GM23248 (cell line): Measurements from ENCODE around the gene APOD.

Source experiments
- EZH2 ChIP-seq: fragments of 200-600 bp; sonication (generic); IDR thresholded peaks from 2 replicates; pipeline ENCODE4 v1.6.1; 2018; ENCODE audit warnings: antibody characterized with exemption, mild to moderate bottlenecking; ENCODE audit not compliant: insufficient read depth, poor library complexity, severe bottlenecking
- EZH2phosphoT487 ChIP-seq: fragments of 200-600 bp; sonication (generic); IDR thresholded peaks from 2 replicates; pipeline ENCODE4 v1.6.1; 2018; ENCODE audit warnings: antibody characterized with exemption, moderate library complexity, mild to moderate bottlenecking, low read depth; ENCODE audit not compliant: insufficient read depth

DNA sequence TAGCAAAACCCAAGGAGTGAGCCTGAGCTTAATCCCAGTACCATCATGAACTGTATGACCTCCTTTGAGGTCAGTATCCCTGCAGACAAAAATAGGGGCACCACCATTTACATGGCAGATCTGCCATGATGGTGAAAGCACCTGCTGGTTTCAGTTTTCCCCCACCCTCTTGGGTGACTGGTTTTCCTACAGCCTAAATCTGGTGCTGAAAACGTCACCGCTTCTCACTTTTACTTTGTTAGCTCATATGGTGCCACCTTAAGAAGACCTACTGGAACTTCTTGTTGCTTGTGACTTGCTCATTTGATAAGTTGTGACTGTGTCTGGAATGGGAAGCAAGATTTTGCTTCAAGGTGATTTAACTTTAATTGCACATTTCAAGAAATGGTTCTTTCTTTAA is 45.7 kb downstream of the APOD start:
- TF ChIP-seq EZH2 (no peak), EZH2phosphoT487 (no peak)
